Ramos (cell line): Measurements from ENCODE around the gene UBE2G2.

Source experiments
- in situ Hi-C: fragments of 300-500 bp; cut with MboI; formaldehyde crosslinking; loops from one replicate; pipeline ENCODE4 v1.14.3; 2022; ENCODE audit warnings: low sequenced_read_pairs; ENCODE audit not compliant: unreplicated experiment

UBE2G2 gene

DNA sequence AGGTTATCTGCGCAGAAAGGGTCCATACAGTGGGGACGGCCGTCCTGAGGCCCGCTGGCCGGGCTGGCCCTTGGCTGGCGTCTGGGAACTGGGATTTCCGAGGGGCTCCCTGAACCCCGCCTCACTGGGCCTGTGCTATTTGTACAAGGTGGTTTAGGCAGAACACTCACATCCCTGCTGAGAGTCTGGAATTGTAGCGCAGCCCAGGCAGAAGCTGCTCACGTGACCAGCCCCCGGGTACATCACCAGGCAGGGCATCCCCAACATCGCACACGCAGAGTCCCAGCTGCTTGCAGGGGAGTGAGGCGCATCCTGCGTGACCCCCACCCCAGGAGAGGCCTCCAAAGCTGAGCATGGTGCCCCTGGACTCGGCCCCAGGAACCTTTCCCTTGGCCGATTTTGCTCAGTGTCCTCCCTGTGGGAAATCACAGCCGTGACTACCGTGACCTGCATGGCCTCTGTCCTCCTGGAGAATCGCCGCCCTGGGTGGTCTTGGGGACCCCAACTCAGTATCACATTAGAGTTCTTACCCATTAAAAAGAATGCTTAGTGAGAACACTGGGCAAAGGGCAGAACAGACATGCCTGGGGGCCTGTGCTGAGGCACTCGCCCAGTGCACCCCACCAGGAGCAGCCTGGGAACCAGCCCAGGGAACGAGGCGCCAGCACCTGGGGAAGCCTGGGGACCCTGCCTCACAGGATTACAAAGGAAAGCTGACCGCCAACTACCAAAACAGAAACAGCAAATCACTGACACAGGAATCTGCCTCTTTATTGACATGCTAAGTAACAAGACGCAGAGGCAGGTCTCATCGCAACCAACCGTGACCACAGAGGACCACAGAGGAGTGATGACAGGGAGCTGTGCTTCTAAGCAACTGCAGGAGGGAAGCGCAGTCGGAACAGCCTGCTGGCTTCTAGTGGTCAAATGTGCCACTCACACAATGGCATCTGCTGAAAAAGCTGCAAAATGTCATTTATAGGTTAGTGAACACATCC is 33.5 kb downstream of the UBE2G2 start:
- in situ Hi-C loops: no loop called here

DNA sequence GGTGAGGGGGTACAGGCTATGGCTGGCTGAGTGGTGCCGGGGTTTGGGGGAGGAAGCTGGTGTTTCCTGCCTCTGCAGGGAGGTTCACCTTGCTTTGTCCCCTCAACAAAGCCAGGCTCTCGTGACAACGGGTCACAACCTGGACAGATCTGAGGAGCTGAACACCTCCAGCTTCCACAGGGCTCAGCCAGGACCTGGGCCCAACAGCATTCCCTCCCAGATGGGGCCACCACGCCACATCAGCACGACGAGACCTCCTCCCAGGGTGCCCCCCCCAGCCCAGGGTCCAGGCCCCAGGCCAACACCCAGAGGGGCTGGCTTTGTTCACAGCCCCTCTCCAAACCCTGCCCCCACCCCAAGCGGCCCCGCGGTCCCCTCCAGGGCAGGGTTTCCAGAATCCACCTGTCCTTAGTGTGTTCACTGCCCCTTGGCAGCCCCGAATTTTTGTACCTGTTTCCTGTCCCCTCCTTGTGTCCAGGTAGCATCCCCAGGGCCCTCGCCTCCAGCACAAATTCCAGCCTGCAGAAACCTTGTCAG is 34.7 kb downstream of the UBE2G2 start:
- in situ Hi-C loops: no loop called here

DNA sequence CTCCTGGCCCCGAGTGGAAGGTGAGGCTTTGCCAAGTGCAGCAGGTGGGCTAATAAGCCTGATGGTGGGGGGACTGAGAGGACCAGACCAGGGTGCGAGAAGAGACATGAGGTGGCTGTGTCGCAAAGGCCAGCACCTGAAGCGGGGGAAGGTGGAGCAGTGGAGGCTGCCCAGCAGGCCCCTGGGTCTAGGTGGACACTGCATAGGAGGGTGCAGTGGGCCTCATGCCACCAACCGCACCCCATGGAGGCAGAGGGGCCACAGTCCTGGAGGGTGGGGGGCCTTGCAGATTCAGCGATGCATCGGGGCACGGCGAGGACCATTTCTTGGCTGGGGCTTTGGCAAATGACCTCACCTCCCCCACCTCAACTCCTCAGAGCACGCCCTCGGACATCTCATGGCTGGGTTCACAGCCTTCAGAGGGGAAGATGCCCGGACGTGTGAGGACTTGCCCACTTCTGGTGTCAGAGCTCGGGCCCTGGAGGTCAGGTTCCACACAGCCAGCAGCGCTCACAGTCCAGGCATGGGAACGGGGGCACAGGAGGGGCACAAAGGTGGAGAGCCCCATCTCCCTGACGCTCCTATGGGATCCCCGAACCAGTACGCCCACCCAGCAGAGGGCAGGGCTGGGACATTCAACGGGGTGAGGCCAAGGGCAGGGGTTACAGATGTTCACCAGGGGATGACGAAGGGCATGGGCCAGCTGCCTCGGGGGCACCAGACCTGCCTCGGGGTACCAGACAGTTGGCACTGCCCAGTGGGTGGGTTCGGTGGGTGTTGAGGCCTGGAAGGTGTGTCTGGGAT is 35.4 kb downstream of the UBE2G2 start:
- in situ Hi-C loops: no loop called here

DNA sequence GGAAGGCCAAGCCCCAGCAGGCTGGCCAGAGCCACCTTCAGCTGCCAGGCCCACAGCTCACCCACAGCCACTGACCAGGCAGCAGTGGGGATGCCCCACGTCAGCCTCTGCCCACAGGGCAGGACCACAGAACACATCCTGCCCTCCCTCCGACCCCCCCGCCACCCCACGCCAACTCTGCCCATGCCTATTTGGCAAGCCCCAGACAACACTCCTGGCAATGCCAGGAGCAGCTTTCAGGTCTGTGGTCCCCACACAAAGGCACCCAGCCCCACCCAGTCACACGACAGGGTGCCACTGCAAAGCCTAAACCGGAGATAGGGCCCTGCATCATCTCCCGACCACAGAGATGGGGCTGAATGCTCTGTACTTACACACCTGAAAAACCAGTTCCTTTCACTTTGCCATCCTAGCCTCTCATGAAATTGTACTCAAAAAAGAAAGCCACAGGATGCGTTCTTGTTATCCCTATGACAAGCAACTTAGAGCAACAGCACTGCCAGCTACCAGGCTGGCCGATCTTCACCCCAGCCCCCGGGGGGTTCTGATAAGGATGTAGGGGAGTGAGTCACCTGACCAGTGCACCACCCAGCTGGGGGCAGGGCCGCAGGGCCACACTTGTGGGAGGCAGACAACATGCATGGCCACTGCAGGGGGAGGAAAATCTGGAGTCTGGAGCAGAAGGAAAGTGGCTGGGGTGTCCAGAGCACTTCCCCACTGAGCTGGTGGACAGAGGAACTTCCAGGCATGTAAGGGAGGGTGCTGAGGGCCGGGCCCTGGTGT is 36.2 kb downstream of the UBE2G2 start:
- in situ Hi-C loops: no loop called here

DNA sequence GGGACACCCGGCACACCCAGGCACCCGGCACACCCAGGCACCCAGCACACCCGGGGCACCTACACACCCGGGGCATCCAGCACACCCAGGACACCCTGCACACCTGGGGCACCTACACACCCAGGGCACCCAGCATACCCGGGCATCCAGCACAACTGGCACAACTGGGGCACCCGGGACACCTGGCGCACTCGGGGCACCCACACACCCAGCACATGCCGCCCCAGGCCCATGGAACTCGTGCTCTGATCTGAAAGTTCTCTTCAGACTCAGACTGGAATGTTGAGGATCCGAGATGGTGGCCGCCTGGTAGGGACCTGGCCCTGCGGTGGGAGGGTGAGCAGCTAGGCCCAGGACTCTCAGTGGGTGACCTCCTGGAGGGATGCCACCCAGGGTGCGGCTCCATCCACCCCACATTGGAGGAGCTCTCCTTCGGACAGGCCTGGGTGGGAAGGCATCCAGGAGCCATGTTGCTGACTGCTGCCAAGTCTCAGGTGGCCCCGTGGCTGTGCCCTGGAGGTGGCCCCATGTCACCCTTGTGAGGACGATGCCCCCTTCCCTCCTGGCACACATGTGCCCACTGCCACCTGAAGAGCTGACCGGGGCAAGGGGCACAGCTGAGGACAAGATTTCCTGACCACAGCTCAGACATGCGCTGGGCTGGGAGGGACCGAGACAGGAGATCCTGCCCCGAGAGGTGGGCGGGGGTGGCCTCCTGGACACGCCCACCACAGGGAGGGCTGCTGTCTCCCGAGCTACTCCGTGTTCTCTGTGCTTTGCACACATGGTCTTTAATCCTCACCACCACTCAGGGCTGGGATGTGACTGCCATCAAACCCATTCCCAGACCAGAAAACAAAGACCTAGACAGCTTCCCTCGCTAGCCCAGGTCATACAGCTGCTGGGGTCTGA is 37.0 kb downstream of the UBE2G2 start:
- in situ Hi-C loops: no loop called here

DNA sequence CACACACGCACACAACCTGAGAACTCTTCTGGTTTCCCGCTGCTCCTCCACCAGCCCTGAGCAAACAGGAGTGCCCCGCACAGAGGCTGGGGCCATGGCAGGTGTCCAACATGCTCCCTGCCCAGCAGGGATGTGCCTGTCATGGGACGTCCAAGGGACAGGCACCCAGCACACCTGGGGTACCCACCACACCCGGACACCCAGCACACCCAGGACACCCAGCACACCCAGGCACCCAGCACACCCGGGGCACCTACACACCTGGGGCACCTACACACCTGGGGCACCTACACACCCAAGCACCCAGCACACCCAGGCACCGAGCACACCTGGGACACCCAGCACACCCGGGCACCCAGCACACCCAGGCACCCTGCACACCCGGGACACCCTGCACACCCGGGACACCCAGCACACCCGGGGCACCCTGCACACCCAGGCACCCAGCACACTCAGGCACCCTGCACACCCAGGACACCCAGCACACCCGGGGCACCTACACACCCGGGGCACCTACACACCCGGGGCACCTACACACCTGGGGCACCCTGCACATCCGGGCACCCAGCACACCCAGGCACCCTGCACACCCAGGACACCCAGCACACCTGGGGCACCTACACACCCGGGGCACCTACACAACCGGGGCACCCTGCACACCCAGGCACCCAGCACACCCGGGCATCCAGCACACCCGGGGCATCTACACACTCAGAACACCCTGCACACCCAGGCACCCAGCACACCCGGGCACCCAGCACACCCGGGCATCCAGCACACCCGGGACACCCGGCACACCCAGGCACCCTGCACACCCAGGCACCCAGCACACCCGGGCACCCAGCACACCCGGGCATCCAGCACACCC is 37.9 kb downstream of the UBE2G2 start:
- in situ Hi-C loops: no loop called here

DNA sequence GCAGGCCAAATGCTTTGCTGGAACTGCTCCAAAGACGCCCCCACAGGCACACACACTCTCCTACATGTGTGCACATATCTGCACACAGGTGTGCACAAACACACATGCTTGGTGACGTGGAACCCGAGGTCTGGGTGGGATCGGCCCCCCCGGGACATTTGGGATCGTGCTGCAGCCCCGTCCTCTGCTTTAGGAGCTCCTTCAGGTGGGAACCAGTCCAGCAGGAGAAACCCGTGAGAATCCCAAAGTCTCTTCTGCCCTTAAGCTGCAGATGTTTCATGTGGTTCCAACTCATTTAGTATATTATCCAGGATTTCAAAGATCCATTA is 38.6 kb downstream of the UBE2G2 start:
- in situ Hi-C loops: no loop called here

DNA sequence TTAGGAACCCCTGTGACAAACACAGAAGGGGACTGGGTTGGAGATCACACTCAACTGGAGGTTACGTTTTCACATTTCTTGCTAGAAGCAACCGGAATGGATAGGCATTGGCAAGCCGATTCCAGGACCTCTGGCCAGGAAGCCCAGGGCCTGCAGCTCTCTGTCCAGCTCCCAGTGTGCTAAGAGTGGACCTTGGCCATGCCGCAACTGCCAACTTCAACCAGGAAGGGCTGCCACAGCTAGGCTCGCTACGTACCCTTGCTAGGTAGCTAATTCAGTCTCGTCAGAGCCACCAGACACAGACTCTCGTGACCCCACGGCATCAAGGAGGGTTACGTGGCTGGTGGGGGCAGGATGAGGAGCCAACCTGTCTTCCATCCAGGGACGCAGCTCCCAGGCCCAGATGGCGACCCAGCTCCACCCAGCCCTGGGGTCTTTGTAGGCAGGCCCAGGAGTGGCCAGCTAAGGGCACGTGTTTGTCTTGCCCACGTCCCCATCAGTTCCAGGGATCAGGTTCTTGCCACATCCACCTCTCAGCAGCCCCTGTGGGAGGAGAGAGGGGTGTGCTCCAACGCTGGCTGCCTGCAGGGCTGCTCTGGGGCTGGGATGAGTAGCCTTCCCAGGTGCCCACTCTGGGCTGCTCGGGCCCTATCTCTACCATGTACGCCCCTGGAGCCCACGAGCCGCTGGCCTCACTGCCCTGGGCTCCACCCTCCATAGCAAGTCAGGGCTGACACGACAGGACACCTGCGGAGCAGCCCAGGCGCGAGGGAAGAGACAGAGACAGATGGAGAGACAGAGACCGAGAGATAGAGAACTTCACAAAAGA is 39.2 kb downstream of the UBE2G2 start:
- in situ Hi-C loops: no loop called here

DNA sequence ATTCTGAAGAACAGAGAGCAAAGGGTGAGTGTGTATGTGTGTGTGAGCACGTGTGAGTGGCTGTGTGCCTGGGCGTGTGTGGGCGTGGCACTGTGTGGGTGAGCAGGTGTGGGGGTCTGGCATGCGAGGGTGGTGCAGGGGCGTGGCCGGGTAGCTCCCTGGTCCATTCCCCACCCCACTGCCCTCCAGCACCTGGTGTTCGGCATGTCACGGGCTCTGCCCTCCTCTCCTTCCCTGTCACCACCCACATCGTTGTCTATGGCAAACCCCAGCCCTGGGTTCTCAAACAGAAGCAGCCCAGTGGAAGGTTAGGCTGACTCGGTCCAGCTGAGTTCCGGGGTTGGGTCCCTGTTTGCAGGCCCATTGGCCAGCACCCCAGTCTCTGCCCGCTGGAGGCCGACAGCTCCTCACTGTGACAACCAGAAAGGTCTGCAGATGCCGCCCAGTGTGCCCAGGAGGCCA is 39.8 kb downstream of the UBE2G2 start:
- in situ Hi-C loops: no loop called here

DNA sequence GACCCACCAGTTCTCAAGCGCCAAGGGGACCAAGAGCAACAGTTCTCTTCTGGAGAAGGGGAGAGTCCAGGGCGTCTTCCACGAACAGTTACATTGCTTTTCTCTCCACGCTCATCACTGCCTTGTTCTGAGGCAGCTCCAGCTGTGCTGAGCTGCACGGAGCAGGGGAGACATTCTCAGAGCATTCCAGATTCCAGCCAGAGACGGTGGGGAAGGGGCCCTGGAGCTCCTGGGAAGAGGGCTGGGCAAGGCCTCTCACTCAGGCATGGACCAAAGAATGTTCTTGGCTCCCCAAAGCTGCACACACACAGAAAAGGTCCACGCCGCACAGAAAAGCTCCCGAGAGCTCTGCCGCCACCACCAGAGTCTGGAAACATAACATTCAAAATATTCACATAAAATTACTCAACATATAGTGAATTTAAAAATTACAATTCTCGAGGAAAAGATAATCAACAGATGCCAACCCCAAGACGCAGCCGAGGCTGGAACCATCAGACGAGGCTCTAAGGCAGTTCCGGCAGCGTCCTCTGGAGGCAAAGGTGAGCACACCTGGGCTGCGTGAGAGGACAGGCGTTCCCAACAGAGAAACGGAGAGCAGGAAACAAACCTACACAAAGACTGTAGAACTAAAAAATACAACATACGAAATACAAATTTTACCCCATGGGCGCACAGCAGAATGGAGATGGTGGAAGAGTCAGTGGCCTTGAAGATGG is 40.5 kb downstream of the UBE2G2 start:
- in situ Hi-C loops: no loop called here

DNA sequence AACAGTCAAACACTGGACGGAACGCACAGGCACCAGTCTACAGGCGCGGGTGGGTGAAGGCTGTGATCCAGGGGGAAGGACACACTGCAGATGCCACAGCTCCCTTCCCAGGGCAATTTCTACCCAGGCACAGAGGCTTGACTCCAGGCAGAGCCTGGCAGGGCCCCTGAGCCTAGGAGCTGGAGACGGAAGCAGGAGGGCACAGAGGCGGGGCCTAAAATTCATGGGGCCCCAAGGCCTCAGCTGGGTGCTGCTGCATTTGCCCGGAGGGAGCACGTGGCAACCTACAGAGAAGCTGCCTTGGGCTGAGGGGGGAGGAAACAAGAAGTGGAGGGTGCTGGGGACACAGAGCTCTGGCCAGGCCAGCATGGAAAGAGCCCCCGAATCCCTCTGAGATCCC is 41.2 kb downstream of the UBE2G2 start:
- in situ Hi-C loops: no loop called here

DNA sequence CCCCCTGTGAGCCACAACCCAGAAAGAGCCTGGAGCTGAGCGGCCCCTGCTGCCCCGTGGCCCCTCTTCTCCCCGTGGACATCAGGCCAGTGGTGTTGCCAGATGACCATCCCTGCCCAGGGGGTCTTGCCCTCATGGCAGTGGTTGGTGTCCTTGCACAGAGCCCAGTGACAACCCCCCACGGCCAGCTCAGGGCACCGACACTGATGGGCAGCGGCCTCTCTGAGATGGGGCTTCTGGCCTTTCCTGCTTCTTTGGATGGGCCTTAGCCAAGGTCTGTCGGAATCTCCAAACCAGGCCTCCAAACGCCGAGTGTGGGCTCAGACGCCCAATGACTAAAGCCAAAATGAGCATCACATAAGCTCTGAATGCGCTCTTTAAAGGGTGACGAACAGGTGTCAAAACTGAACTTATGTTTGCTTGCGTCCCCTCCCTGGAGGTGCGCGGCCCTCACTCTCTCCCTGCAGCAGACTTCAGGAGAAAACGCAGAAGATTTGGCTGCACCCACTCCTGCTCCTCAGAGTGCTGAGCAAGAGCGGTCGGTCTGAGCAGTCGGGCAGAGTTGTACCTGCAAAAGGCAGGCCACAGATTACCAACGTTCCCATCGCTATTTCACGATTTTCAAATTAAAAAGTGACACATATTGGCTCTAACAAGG is 41.9 kb downstream of the UBE2G2 start:
- in situ Hi-C loops: no loop called here

DNA sequence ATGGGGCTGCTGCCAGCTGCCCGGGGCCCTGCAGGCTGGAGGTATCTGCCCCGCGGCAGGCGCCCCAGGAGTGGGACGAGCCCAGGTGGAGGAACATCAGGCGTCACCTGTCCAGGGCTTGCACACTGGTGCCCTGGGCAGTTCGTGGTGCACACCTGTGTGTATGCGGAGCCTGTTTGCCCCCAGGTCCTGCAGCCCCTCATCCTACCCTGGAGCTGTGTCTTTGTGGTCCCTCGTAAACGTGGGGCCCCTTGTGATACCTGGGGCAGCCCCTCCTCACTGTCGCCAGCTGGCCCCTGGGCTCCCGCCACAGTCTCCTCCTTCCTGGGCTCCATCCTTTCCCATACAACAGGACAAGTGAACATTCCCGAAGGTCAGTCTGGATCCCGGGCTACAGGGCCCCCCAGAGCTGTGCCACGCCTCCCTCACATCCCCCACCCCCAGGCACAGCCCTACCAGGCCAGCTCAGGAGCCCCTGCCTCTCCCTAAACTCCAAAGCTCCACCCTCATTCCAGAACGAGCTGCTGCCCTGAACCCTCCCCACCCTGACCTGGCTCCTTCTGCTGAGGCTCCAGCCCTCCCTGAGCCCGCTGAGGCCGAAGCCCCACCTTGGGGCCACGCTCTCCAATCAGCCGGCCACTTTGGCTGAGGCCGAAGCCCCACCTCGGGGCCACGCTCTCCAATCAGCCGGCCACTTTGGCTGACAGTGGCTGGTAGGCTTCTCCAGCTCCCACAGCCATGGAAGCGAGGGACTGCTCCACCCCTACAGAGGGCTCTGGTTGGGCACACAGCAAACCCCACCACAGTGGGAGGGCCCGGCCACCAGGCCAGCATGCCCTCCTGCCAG is 42.6 kb downstream of the UBE2G2 start:
- in situ Hi-C loops: no loop called here

DNA sequence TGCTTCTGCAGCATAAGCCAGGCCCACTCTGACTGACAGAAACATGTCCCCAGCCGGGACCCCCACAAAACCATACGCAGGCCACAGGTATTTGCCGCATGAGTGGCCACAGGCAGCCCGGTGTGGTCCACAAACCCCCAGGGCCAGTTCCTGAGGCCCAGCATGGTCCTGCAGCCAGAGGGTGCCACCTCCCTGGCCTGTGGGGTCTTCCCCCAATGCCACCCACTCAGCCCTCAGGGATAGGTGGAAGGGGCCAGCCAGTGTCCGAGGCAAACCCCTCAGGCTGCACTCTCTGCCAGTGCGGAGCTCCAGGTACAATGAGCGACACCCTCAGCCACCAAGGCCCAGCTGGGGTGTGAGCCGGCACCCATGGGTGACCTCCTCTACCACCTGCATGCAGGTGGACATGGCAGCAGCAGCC is 43.5 kb downstream of the UBE2G2 start:
- in situ Hi-C loops: no loop called here

DNA sequence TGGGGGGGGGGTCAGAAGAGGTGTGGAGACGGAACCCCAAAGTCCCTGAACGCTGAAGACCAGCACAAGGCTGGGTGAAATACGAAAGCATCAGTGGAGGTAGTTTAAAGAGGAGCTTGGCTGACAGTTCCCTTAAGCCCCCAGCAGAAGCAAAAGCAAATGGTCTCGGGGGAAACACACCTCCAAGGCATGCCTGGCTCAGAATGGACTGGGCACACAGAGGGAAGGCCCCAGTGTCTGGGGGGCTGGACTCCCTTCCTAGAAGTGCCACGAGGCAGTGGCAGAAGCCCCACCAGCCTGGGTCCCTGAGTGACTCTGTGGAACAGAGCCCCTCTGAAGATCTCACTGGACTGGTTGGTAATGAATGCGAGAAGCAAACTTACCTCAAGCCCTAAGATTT is 43.9 kb downstream of the UBE2G2 start:
- in situ Hi-C loops: no loop called here
